ENCODE results near the gene CSGALNACT2. TPM values are rescaled to one million over a fixed set of nuclear protein-coding genes. Genes with fewer than 3 reads are reported as not detected.

CSGALNACT2 gene
- total and polyA plus RNA-seq, 10 of the 15 experiments (the other 5 are each of a cell fraction or from before 2014, with no cell fraction given): 2.5 to 12.6 (median 8.7) TPM

DNA sequence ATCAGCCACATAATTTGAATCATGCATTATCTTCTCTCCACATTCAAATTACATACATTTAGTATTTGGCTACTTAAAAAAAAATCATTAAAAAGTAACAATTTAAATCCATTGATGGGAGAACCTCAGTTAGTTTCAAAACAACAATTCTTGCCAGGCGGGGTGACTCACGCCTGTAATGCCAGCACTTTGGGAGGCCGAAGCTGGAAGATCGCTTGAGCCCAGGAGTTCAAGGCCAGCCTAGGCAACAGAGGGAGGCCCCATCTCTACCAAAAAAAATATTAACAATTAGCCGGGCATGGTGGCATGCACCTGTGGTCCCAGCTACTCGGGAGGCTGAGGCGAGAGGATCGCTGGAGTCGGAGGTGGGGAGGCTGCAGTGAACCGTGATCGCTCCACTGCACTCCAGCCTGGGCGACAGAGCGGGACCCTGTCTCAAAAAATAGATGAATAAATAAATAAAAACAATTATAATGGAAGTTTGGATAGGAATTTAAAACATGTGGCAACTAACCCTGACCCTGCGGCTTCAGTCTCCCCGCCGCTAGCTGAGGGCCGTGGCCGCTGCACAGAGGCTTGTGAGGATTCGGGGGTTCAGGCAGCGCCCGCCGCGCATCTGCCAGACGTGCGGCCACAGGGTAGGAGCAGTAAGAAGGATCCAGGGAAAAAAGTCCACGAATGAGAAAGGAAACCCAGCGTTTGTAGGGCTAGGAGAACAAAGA is 1.1 kb upstream of the CSGALNACT2 start:
- POLR2A ChIA-PET: interaction anchor here (1.1 to 2.2 kb wide), 2 partner anchors 14 to 84 kb away, joined by 5 to 7 read pairs; no protein-coding TSS in a partner anchor
- Histone ChIP-seq H4K20me1 (ENCODE audit: control insufficient read depth, insufficient read depth) (no peaks in the 10 kb centered on the region), H3K9ac (ENCODE audit: control insufficient read depth, insufficient read depth, low read length) (peak overlapping the region; percentile 88), H3K27ac (ENCODE audit: control insufficient read depth, insufficient read depth) (peak overlapping the region; percentile 58), H3K79me2 (ENCODE audit: control insufficient read depth, insufficient read depth, low read length) (peaks cover 40% of the 10 kb centered on the region), H2AFZ (ENCODE audit: control insufficient read depth, low read depth, low read length) (peak overlapping the region; percentile 78; the same call in 1 of the 2 replicates), H3K9me3 (replicated peaks; ENCODE audit: control insufficient read depth, insufficient read depth, low read length) (no peaks in the 10 kb centered on the region), H3K4me3 (peak overlapping the region; percentile 91), H3K4me2 (ENCODE audit: control insufficient read depth, insufficient read depth) (peak overlapping the region; percentile 78), H3K36me3 (ENCODE audit: control insufficient read depth in 2 of 2, insufficient read depth in 2 of 2, low read length in 1 of 2) (no peaks in the 10 kb centered on the region), H3K27me3 (replicated peaks in 1 of 2; ENCODE audit: control insufficient read depth in 2 of 2, insufficient read depth in 2 of 2, low read length in 1 of 2) (no peaks in the 10 kb centered on the region), H3K4me1 (ENCODE audit: control insufficient read depth, insufficient read depth, low read length) (peaks cover 30% of the 10 kb centered on the region)
- FAIRE-seq: no peak
- no peak for TF ChIP-seq KLF5 (IDR thresholded peaks at IDR 0.05; ENCODE audit: partially characterized antibody)
- TF ChIP-seq, protein P1, sequence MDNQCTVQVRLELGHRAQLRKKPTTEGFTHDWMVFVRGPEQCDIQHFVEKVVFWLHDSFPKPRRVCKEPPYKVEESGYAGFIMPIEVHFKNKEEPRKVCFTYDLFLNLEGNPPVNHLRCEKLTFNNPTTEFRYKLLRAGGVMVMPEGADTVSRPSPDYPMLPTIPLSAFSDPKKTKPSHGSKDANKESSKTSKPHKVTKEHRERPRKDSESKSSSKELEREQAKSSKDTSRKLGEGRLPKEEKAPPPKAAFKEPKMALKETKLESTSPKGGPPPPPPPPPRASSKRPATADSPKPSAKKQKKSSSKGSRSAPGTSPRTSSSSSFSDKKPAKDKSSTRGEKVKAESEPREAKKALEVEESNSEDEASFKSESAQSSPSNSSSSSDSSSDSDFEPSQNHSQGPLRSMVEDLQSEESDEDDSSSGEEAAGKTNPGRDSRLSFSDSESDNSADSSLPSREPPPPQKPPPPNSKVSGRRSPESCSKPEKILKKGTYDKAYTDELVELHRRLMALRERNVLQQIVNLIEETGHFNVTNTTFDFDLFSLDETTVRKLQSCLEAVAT (IDR thresholded peaks at IDR 0.05): peak; percentile 51
- SMC1A ChIA-PET (ENCODE audit: uncharacterized antibody, unreplicated experiment): no interaction called here
- intact Hi-C loops (cut with micrococcal nuclease; ENCODE audit: unreplicated experiment) (loop anchor here (5.0 to 10.0 kb wide), 2 partner anchors 270 to 502 kb away; partner anchors contain the start of genes HNRNPF and ZNF33B), in situ Hi-C loops (cut with MboI) (loop anchor here (10.0 to 25.0 kb wide), 3 partner anchors 275 to 582 kb away; partner anchors contain the start of genes HNRNPF and ZNF33B)
- RAD21 ChIA-PET (ENCODE audit: unreplicated experiment): interaction anchor here (0.6 to 1.1 kb wide), 2 partner anchors 16 to 369 kb away, joined by 4 to 5 read pairs; no protein-coding TSS in a partner anchor
- DNase-seq (ENCODE audit: low read depth, low spot score): no peak
- no TSS peak for BruUV-seq (replicated peaks)
- CTCF ChIA-PET: no interaction called here
- ATAC-seq: no peak
- 18% methylated on average over 25 of the region's 27 CpGs for WGBS (ENCODE audit: insufficient coverage, insufficient replicate concordance, low lambda C conversion rate, missing lambda C conversion rate)

DNA sequence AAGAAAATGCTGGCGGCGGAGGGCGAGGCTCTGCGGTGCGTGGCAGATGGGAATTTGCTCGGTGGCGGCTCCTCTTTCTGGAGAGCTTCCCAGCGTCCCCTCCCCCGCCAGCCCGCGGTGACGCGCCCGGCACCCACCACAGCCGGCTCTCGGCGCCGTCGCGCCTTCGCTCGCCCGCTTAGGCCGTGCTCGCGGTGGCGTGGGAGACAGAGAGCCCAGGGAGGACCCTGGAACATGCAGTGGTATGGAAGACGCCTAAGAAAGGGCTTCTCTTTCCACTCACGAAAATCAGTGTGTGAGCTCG is 576 bp upstream of the CSGALNACT2 start:
- peak overlapping the region; percentile 88 for H3K9ac ChIP-seq (ENCODE audit: control insufficient read depth, insufficient read depth, low read length)
- intact Hi-C loops (cut with micrococcal nuclease; ENCODE audit: unreplicated experiment) (loop anchor here (5.0 to 10.0 kb wide), 2 partner anchors 270 to 503 kb away; partner anchors contain the start of genes HNRNPF and ZNF33B), in situ Hi-C loops (cut with MboI) (loop anchor here (10.0 to 25.0 kb wide), 3 partner anchors 275 to 583 kb away; partner anchors contain the start of genes HNRNPF and ZNF33B)
- peak overlapping the region; percentile 78 for H2AFZ ChIP-seq (ENCODE audit: control insufficient read depth, low read depth, low read length)
- TF ChIP-seq CREM (IDR thresholded peaks at IDR 0.05; ENCODE audit: low read depth) (0 out of 2 replicates have a peak, but pooled peaks have one; percentile 3), RUNX3 (IDR thresholded peaks at IDR 0.05; ENCODE audit: low read length) (peak; percentile 28; the same call in 1 of the 2 replicates), RAD51 (IDR thresholded peaks at IDR 0.05) (no peak), PAX5 (IDR thresholded peaks at IDR 0.05; ENCODE audit: borderline replicate concordance, low read depth, low read length) (peak; percentile 7; the same call in 1 of the 2 replicates), MXI1 (IDR thresholded peaks at IDR 0.05; ENCODE audit: low read depth, low read length) (0 out of 2 replicates have a peak, but pooled peaks have one; percentile 28)
- DNase-seq (ENCODE audit: low read depth, low spot score): no peak
- peak overlapping the region; percentile 91 for H3K4me3 ChIP-seq
- peak overlapping the region; percentile 58 for H3K27ac ChIP-seq (ENCODE audit: control insufficient read depth, insufficient read depth)
- TSS peak; percentile 95 for BruUV-seq (replicated peaks)
- H3K36me3 ChIP-seq (ENCODE audit: control insufficient read depth in 2 of 2, insufficient read depth in 2 of 2, low read length in 1 of 2): no peaks in the 10 kb centered on the region
- peak overlapping the region; percentile 78 for H3K4me2 ChIP-seq (ENCODE audit: control insufficient read depth, insufficient read depth)
- no peaks in the 10 kb centered on the region for H3K9me3 ChIP-seq (replicated peaks; ENCODE audit: control insufficient read depth, insufficient read depth, low read length)
- under 1% methylated on average over 26 of the region's 30 CpGs for WGBS (ENCODE audit: insufficient coverage, insufficient replicate concordance, low lambda C conversion rate, missing lambda C conversion rate)
- SMC1A ChIA-PET (ENCODE audit: uncharacterized antibody, unreplicated experiment): interaction anchor here (2.7 kb wide), 1 partner anchor 14 kb away, joined by 8 read pairs; no protein-coding TSS in a partner anchor
- RAD21 ChIA-PET (ENCODE audit: unreplicated experiment): interaction anchor here (0.6 to 1.9 kb wide), 5 partner anchors 13 to 369 kb away, joined by 3 to 5 read pairs (median 4); no protein-coding TSS in a partner anchor
- peaks cover 32% of the 10 kb centered on the region for H3K4me1 ChIP-seq (ENCODE audit: control insufficient read depth, insufficient read depth, low read length)
- CTCF ChIA-PET: interaction anchor here (0.7 to 3.5 kb wide), 3 partner anchors 17 to 121 kb away, joined by 3 to 17 read pairs (median 9); no protein-coding TSS in a partner anchor
- FAIRE-seq: no peak
- ATAC-seq: peak; percentile 45
- POLR2A ChIA-PET: interaction anchor here (0.7 to 2.2 kb wide), 3 partner anchors 8 to 83 kb away, joined by 4 to 7 read pairs (median 5); no protein-coding TSS in a partner anchor
- H3K27me3 ChIP-seq (replicated peaks in 1 of 2; ENCODE audit: control insufficient read depth in 2 of 2, insufficient read depth in 2 of 2, low read length in 1 of 2): no peaks in the 10 kb centered on the region
- no peaks in the 10 kb centered on the region for H4K20me1 ChIP-seq (ENCODE audit: control insufficient read depth, insufficient read depth)
- peaks cover 44% of the 10 kb centered on the region for H3K79me2 ChIP-seq (ENCODE audit: control insufficient read depth, insufficient read depth, low read length)
